HG03039 (cell line): ENCODE measurements around the gene IL13.

Experiments used
- ATAC-seq: cut with Tn5 transposase; IDR thresholded peaks from one replicate; pipeline ENCODE4 v1.9.1; 2021; ENCODE audit warnings: mild to moderate bottlenecking, moderate library complexity; ENCODE audit not compliant: unreplicated experiment

IL13 gene

GRCh38 chr5:132669966-132670882 lies 12.3 kb downstream of the IL13 start:
- ATAC-seq: no peak

DNA sequence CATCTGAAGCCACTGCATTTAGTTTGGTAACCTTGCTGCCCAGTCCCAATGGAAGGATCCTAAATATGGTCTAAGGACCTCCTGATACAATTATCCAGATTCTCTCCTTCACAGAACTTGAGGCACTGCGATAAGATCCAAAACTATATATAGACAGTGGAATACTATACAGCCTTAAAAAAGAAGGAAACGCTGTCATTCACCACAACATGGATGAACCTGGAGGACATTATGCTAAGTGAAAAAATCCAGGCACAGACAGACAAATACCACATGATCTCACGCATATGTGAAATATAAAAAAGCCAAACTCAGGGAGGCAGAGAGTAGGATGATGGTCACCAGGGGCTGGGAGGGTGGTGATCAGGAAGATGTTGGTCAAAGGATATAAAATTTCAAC lies 13.0 kb downstream of the IL13 start:
- ATAC-seq: no peak

DNA sequence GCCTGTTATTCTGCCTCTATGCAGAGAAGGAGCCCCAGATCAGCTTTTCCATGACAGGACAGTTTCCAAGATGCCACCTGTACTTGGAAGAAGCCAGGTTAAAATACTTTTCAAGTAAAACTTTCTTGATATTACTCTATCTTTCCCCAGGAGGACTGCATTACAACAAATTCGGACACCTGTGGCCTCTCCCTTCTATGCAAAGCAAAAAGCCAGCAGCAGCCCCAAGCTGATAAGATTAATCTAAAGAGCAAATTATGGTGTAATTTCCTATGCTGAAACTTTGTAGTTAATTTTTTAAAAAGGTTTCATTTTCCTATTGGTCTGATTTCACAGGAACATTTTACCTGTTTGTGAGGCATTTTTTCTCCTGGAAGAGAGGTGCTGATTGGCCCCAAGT lies 15.5 kb downstream of the IL13 start:
- no peak for ATAC-seq

DNA sequence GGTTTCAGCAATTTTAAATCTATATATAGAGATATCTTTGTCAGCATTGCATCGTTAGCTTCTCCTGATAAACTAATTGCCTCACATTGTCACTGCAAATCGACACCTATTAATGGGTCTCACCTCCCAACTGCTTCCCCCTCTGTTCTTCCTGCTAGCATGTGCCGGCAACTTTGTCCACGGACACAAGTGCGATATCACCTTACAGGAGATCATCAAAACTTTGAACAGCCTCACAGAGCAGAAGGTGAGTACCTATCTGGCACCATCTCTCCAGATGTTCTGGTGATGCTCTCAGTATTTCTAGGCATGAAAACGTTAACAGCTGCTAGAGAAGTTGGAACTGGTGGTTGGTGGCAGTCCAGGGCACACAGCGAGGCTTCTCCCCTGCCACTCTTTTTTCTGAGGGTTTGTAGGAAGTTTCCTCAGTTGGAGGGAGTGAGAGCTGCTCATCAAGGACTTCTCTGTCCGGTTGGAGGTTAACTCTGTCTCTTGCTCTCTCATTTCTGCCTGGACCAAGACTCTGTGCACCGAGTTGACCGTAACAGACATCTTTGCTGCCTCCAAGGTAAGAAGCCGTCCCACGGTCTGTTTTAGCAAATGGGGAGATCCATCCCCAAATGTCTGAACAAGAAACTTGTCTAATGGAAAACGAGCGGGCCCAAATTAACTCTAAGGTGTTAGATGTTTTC lies 16.1 kb downstream of the IL13 start, which contains the start of gene IL4:
TSS of gene IL4 (plus strand) at position 51 of the 692 bp plus-strand sequence. CDS start at position 113, 62 bp downstream.
- ATAC-seq: no peak

GRCh38 chr5:132674671-132675506 lies 16.9 kb downstream of the IL13 start:
- peak; percentile 78 for ATAC-seq

DNA sequence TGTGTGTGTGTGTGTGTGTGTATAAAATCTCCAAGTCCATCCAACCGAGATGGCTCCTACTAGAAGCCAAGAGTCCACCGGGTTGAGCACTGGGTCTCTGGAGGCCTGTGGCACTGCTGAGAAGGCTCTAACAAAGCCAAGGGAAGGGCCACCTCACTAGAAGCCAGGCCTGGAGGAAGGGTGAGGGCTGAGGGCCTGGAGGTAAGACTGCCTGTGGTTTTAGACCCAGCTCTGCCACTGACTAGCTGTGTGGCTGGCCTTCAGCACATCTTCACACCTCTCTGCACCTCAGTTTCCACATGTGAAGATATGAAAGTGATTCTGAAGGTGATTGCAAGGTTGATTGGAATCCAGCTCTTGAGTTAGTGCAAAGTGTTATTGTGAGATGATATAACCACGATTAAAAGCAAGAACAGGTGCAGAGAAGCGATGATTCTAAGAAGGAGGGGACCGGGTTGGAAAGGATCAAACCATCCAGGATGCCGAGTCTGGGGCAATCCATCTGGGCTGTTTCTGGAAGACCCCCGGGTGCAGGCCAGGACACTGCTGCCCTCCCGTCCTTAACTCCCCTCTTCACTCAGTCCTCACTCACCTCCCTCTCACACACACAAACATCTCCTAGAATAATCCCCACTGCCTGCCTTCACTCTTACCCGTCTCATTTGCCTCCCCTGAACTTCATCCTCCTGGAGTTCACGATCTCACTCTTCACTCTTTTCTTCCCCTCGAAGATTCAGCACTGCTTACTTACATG lies 18.1 kb downstream of the IL13 start:
- no peak for ATAC-seq

GRCh38 chr5:132677191-132677590 lies 19.2 kb downstream of the IL13 start:
- ATAC-seq: no peak

DNA sequence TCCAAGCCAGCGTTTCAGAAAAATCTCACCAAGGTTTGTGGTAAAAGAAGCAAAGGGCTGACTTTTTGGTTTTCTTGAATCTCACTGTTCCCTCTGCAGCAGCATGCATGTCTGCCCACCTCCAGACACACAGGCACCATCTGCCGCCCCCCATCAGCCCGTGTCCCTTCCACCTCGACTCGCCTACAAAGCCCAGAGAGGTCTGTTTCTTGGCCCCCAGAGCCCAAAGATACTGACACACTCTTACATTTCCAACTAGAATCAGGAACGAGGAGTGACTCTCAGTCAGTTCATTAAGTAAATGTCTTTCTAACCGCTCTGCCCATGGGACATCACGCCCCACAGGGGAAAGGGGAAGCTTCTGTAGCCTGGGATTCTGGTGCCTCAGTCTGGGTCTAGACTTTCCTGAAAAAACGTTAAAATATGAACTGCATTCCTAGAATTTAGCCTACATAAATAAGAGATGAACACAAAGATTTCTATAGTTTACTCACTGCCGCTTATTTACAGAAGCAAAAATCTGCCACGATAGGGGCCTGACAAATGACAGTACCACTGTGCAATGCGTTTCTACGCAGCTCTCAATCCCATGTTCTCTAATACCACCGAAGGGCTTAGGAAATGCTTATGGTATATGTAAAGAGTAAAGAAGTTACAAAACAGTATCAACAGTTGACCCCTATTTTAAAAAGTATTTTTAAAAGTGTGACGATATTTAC lies 19.9 kb downstream of the IL13 start:
- ATAC-seq: no peak

DNA sequence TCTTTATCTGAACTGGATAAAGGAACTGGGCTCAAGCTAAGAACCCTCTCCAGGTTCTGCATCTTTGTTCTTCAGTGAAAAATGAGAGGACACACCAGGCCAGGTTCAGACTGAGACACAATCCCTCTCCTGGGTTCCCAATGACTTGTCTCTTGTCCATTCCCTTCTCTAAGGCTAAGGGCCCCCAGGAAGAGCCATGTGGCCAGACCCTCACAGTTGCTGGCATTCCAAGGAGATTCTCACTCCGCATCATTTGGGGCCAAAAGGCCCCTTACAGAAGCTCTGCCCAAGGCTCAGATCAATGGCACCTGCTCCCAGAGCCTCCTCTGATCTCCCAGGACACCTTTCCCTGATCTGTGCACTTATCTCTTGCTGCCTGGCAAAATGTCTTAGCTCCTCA lies 20.8 kb downstream of the IL13 start:
- ATAC-seq: no peak

- ATAC-seq: no peak
Observed at GRCh38 chr5:132679166-132679565, 21.2 kb downstream of the IL13 start.

- ATAC-seq: no peak
Observed at GRCh38 chr5:132679717-132680380, 21.9 kb downstream of the IL13 start.

DNA sequence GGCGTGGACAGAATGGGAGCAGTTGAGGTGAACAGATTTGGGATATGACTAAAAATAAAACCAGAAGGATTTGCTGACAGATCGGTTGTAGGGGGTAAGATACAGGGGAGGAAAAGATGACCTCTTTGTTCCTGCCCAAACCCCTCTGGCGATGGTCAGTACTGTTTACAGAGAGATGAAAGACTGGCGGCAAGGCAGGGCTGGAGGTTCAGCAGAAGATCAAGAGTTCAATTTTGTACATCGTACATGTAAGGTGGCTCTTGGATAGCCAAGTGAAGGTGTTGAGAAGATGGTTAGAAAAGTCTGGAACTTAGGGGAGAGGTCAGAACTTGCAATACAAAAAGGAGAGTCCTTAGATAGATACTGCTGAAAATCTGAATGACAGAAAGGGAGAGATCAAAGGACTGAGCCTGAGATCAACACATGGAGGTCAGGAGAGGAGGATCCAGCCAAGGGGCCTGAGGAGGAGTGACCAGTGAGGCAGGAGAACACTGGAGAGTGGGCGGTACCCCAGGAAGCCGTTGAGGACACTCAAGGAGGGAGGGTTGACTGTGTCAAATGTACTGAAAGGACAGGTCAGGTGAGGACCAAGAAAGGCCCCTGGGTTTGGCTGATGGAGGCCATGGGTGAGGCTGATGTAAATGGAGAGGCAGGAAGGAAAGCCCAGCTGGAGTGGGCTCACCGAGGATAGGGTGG lies 23.0 kb downstream of the IL13 start:
- ATAC-seq: no peak

- no peak for ATAC-seq
Observed at GRCh38 chr5:132681476-132681831, 23.5 kb downstream of the IL13 start.

DNA sequence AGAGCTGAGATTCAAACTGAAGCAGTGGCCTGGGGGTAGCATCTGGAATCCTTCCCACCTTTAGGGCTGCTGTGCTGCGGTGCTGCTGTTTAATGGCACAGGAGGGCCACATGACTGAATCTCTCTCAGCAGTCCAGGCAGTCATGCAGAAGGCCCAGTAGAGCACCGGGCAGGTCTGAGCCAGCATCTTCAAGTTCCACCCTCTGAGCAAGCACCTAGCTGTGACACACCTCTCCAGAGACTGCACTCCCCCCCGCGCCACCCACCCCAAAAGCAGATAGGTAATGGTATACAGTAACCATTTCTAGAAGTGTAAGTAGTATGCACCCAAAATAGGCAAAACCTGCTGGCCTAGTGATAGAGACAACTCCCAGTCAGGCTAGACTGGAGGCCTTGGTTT lies 24.0 kb downstream of the IL13 start:
- ATAC-seq: no peak

GRCh38 chr5:132684491-132684890 lies 26.5 kb downstream of the IL13 start:
- ATAC-seq: no peak

DNA sequence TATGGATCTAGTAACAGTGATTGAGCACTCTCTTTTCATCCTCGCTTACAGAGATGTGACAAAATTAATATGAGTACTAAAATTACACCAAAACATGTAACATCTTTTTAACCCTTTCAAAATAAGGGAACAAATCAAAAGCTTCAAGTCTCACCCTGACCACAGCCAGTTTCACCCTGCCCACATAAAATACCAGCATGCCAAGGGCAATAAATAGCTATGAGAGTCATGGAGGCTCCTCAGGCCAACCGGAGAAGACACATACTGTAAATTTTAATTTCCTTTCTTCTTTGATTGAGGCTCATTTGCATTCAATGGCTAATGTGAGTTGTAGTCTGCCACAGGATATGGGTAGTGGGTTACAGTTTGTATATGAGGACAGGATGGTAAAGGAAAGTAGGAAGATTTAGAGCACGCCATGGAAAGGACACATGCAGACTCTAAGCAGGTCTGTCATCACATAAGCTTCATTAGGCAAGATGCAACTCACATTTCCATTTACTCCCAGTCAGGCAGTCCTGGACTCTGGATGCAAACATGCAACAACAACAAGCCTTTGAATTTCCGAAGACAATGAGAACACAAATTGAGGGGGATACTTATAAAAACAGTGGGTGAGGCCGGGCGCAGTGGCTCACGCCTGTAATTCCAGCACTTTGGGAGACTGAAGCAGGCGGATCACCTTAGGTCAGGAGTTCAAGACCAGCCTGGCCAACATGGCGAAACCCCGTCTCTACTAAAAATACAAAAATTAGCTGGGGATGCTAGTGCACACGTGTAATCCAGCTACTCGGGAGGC lies 27.1 kb downstream of the IL13 start:
- no peak for ATAC-seq

DNA sequence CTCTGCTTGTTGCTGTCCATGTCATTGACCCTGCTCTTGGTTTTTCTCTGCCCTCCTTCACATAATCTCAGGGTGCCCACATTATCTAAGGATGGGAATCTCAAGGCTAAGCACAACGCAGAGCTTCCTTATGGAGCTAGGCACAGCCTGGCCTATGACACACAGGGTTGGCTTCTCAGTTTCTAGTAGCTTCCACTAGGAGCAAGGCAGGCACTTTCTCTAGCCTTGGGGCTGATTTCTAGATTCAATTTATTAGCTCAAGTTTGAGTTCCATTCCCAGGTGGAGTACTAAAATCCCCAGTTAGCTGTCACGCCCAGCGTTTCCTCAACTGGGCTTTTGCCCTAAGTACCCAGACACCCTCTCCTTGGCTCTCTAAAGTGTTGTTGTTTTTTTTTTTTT lies 28.2 kb downstream of the IL13 start:
- ATAC-seq: no peak

GRCh38 chr5:132687995-132688394 lies 30.0 kb downstream of the IL13 start:
- no peak for ATAC-seq
